GM12878 (cell line): ENCODE results near the gene CACNA1E. TPM values are rescaled to one million over a fixed set of nuclear protein-coding genes. Genes with fewer than 3 reads are reported as not detected.

Experiments
- ATAC-seq: fragments of 200-7000 bp; cut with Tn5 transposase; 3 replicates; pipeline ENCODE4 v1.9.1; 2020; ENCODE audit warnings: mild to moderate bottlenecking, moderate library complexity
- BruUV-seq: library from RNA; stranded (reverse); fragments of 400-500 nt; replicated peaks from 2 replicates; lab custom pipeline; 2021; lab: Mats Ljungman, UMichigan
- CTCF ChIA-PET: fragments of 300-600 bp; sonication (Branson Sonifier 250); formaldehyde crosslinking; extraction: SDS; loops from one replicate; lab custom pipeline; 2021; ENCODE audit warnings: inconsistent platforms; lab: Yijun Ruan, JAX
- POLR2A ChIA-PET: fragments of 350-600 bp; formaldehyde crosslinking; extraction: SDS; loops from one replicate; lab custom pipeline; 2021; ENCODE audit warnings: inconsistent platforms; lab: Charles Lee
- RAD21 ChIA-PET: fragments of 300-600 bp; sonication (Branson Sonifier 250); formaldehyde crosslinking; loops from one replicate; lab custom pipeline; 2023; ENCODE audit warnings: antibody characterized with exemption; ENCODE audit not compliant: unreplicated experiment; lab: Charles Lee
- SMC1A ChIA-PET: fragments of 300-600 bp; sonication (Branson Sonifier 250); formaldehyde crosslinking; loops from one replicate; lab custom pipeline; 2023; ENCODE audit not compliant: unreplicated experiment, uncharacterized antibody; lab: Charles Lee
- DNase-seq: peaks from one replicate; pipeline ENCODE4 v3.0.0-alpha.2; 2011; ENCODE audit warnings: low read depth, low spot score
- FAIRE-seq: peaks from 3 replicates; lab custom pipeline; 2011; peaks lifted over from hg19 to GRCh38; lab: Jason Lieb, UNC
- H2AFZ ChIP-seq: 2 replicates; pipeline ENCODE4 v1.6.0; 2011; ENCODE audit warnings: low read depth, low read length, control low read depth; ENCODE audit not compliant: control insufficient read depth
- H3K27ac ChIP-seq: 2 replicates; pipeline ENCODE4 v1.5.1; 2011; ENCODE audit warnings: control low read depth; ENCODE audit not compliant: control insufficient read depth, insufficient read depth
- H3K27me3 ChIP-seq, 2 experiments: replicated peaks in 1 of 2; 2 replicates each; pipeline versions ENCODE4 v1.6.0 to v1.6.1; 2011; ENCODE audit warnings: low read length in 1 of 2; ENCODE audit not compliant: control insufficient read depth in 2 of 2, insufficient read depth in 2 of 2
- H3K36me3 ChIP-seq, 2 experiments: 2 replicates each; pipeline ENCODE4 v1.5.1; 2011; ENCODE audit warnings: low read length in 1 of 2; ENCODE audit not compliant: control insufficient read depth in 2 of 2, insufficient read depth in 2 of 2
- H3K4me1 ChIP-seq: 2 replicates; pipeline ENCODE4 v1.6.1; 2011; ENCODE audit warnings: mild to moderate bottlenecking, low read length, moderate library complexity, mixed read lengths; ENCODE audit not compliant: control insufficient read depth, insufficient read depth
- H3K4me2 ChIP-seq: 2 replicates; pipeline ENCODE4 v1.6.0; 2011; ENCODE audit warnings: control low read depth; ENCODE audit not compliant: control insufficient read depth, insufficient read depth
- H3K4me3 ChIP-seq: fragments of 200-600 bp; sonication (generic); 2 replicates; pipeline ENCODE4 v1.5.1; 2016
- H3K79me2 ChIP-seq: 2 replicates; pipeline ENCODE4 v1.6.0; 2011; ENCODE audit warnings: low read length; ENCODE audit not compliant: control insufficient read depth, insufficient read depth
- H3K9ac ChIP-seq: 2 replicates; pipeline ENCODE4 v1.8.0; 2011; ENCODE audit warnings: low read length, control low read depth, mixed read lengths; ENCODE audit not compliant: control insufficient read depth, insufficient read depth
- H3K9me3 ChIP-seq: replicated peaks from 3 replicates; pipeline ENCODE4 v1.5.1; 2011; ENCODE audit warnings: mild to moderate bottlenecking, low read length; ENCODE audit not compliant: control insufficient read depth, insufficient read depth
- H4K20me1 ChIP-seq: 2 replicates; pipeline ENCODE4 v1.6.0; 2011; ENCODE audit not compliant: control insufficient read depth, insufficient read depth
- CHD4 ChIP-seq: fragments of 200-600 bp; sonication (generic); IDR thresholded peaks from 2 replicates; pipeline ENCODE4 v1.6.1; 2016; ENCODE audit warnings: mild to moderate bottlenecking
- E2F4 ChIP-seq: IDR thresholded peaks from 2 replicates; pipeline ENCODE4 v1.6.1; 2012; ENCODE audit warnings: low read depth, low read length, improper control_type of control experiment
- MAX ChIP-seq: IDR thresholded peaks from 2 replicates; pipeline ENCODE4 v1.6.1; 2012; ENCODE audit warnings: low read depth, low read length, improper control_type of control experiment
- RAD21 ChIP-seq: IDR thresholded peaks from 2 replicates; pipeline ENCODE4 v1.6.1; 2011; ENCODE audit warnings: mild to moderate bottlenecking, low read depth, low read length, moderate library complexity; ENCODE audit not compliant: insufficient read depth
- SMAD1 ChIP-seq: fragments of 450-650 bp; IDR thresholded peaks from 2 replicates; pipeline ENCODE4 v1.6.1; 2018; ENCODE audit warnings: mild to moderate bottlenecking, low read depth; ENCODE audit not compliant: partially characterized antibody
- SMAD5 ChIP-seq: IDR thresholded peaks from 2 replicates; pipeline ENCODE4 v1.6.1; 2016; ENCODE audit warnings: antibody characterized with exemption, low read depth
- YY1 ChIP-seq: IDR thresholded peaks from 2 replicates; pipeline ENCODE4 v1.6.1; 2011; ENCODE audit warnings: low read depth, mild to moderate bottlenecking, low read length
- WGBS: methylation state at CpG from one replicate; pipeline ENCODE4 v1.1.6; 2016; ENCODE audit warnings: low lambda C conversion rate; ENCODE audit not compliant: insufficient replicate concordance, insufficient coverage; ENCODE audit errors: missing lambda C conversion rate; 5-methylcytosine and 5-hydroxymethylcytosine counted together
- in situ Hi-C: fragments of 300-500 bp; cut with MboI; formaldehyde crosslinking; loops from 9 replicates; pipeline ENCODE4 v1.14.3; 2018; ENCODE audit warnings: mixed read lengths
- intact Hi-C: fragments of 100-400 bp; cut with micrococcal nuclease; formaldehyde crosslinking; loops from one replicate; pipeline ENCODE4 v1.14.2; 2022; ENCODE audit not compliant: unreplicated experiment
- polyA plus RNA-seq, 11 experiments: library from polyadenylated mRNA; depleted of rRNA in 4 of 11; unstranded in 6 of 11; stranded (reverse) in 5 of 11; fragments of >200 nt; fragmentation: Nextera tagmentation in 4 of 11; fragmentation: Illumina TruSeq in 1 of 11; extraction: Ambion mirVana in 4 of 11; extraction: Trizol in 1 of 11; gene quantifications; 1 replicate in 1 of 11; 2 replicates in 10 of 11; pipeline versions ENCODE4 v1.2.1 to v1.2.3, GENCODE V29; 2011 to 2016; ENCODE audit warnings: inconsistent platforms in 2 of 11, missing spikeins in 2 of 11, low read depth in 1 of 11
- total RNA-seq, 4 experiments: library from RNA; depleted of rRNA in 3 of 4; stranded (reverse); fragments of >200 nt in 3 of 4; fragmentation: Illumina TruSeq in 1 of 4; extraction: Trizol in 1 of 4; gene quantifications; 2 replicates each; pipeline versions ENCODE4 v1.2.1 to v1.2.3, GENCODE V29; 2013 to 2021
- TF ChIP-seq, protein P1 (sequence below): fragments of 450-650 bp; IDR thresholded peaks from 2 replicates; pipeline ENCODE4 v1.6.1; 2016; ENCODE audit warnings: mild to moderate bottlenecking
- TF ChIP-seq, protein P2 (sequence below): fragments of 450-650 bp; IDR thresholded peaks from 2 replicates; pipeline ENCODE4 v1.6.1; 2017; ENCODE audit warnings: mild to moderate bottlenecking
- TF ChIP-seq, protein P3 (sequence below): IDR thresholded peaks from 2 replicates; pipeline ENCODE4 v1.6.1; 2012; ENCODE audit warnings: improper control_type of control experiment, low read depth, low read length; ENCODE audit not compliant: insufficient replicate concordance
- TF ChIP-seq, protein P4 (sequence below): IDR thresholded peaks from 2 replicates; pipeline ENCODE4 v1.6.1; 2011; ENCODE audit warnings: low read depth, mild to moderate bottlenecking, low read length, moderate library complexity, borderline replicate concordance; ENCODE audit errors: extremely low read depth

CACNA1E gene
- total and polyA plus RNA-seq, 10 of the 15 experiments (the other 5 are each of a cell fraction or from before 2014, with no cell fraction given): 0.57 to 22.0 (median 8.5) TPM

- TF ChIP-seq, protein P1, sequence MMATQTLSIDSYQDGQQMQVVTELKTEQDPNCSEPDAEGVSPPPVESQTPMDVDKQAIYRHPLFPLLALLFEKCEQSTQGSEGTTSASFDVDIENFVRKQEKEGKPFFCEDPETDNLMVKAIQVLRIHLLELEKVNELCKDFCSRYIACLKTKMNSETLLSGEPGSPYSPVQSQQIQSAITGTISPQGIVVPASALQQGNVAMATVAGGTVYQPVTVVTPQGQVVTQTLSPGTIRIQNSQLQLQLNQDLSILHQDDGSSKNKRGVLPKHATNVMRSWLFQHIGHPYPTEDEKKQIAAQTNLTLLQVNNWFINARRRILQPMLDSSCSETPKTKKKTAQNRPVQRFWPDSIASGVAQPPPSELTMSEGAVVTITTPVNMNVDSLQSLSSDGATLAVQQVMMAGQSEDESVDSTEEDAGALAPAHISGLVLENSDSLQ: no peak
- TF ChIP-seq, all 136 proteins: peak for 0
These were observed 249.1 kb downstream of the CACNA1E start (continued) for GRCh38 chr1:181732218-181732990.

DNA sequence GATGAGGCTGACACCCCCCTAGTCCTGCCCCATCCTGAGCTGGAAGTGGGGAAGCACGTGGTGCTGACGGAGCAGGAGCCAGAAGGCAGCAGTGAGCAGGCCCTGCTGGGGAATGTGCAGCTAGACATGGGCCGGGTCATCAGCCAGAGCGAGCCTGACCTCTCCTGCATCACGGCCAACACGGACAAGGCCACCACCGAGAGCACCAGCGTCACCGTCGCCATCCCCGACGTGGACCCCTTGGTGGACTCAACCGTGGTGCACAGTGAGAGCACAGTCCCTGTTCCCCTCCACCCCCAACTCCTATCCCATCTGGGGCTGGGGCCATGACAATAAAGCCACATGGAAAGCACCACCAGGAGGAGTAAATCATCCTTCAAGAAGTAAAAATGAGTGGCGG is 250.2 kb downstream of the CACNA1E start:
- WGBS: 55% methylated on average over 11 of the region's 14 CpGs
- in situ Hi-C loops: no loop called here
- H3K79me2 ChIP-seq: no peaks in the 10 kb centered on the region
- H4K20me1 ChIP-seq: no peaks in the 10 kb centered on the region
- peaks cover 1 to 4% of the 10 kb centered on the region in 2 experiments; a peak in 3 of 4 replicates for H3K36me3 ChIP-seq
- H3K4me3 ChIP-seq: no peak overlapping the region
- H3K27me3 ChIP-seq: no peaks in the 10 kb centered on the region
- DNase-seq (no peak), FAIRE-seq (no peak), ATAC-seq (no peak)
- no peak overlapping the region for H3K4me2 ChIP-seq
- SMC1A ChIA-PET: interaction anchor here (1.1 kb wide), 1 partner anchor 30 kb away, joined by 3 read pairs; no protein-coding TSS in a partner anchor
- no peak overlapping the region for H3K27ac ChIP-seq
- no peak overlapping the region for H3K9ac ChIP-seq
- POLR2A ChIA-PET: no interaction called here
- RAD21 ChIA-PET: no interaction called here
- CTCF ChIA-PET: no interaction called here
- H3K9me3 ChIP-seq: no peaks in the 10 kb centered on the region
- no TSS peak for BruUV-seq
- intact Hi-C loops: no loop called here
- no peak overlapping the region for H2AFZ ChIP-seq
- H3K4me1 ChIP-seq: no peaks in the 10 kb centered on the region
- no peak for TF ChIP-seq MAX
- TF ChIP-seq, protein P2, sequence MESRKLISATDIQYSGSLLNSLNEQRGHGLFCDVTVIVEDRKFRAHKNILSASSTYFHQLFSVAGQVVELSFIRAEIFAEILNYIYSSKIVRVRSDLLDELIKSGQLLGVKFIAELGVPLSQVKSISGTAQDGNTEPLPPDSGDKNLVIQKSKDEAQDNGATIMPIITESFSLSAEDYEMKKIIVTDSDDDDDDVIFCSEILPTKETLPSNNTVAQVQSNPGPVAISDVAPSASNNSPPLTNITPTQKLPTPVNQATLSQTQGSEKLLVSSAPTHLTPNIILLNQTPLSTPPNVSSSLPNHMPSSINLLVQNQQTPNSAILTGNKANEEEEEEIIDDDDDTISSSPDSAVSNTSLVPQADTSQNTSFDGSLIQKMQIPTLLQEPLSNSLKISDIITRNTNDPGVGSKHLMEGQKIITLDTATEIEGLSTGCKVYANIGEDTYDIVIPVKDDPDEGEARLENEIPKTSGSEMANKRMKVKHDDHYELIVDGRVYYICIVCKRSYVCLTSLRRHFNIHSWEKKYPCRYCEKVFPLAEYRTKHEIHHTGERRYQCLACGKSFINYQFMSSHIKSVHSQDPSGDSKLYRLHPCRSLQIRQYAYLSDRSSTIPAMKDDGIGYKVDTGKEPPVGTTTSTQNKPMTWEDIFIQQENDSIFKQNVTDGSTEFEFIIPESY: no peak
- no peak for TF ChIP-seq SMAD5
- TF ChIP-seq, protein P3, sequence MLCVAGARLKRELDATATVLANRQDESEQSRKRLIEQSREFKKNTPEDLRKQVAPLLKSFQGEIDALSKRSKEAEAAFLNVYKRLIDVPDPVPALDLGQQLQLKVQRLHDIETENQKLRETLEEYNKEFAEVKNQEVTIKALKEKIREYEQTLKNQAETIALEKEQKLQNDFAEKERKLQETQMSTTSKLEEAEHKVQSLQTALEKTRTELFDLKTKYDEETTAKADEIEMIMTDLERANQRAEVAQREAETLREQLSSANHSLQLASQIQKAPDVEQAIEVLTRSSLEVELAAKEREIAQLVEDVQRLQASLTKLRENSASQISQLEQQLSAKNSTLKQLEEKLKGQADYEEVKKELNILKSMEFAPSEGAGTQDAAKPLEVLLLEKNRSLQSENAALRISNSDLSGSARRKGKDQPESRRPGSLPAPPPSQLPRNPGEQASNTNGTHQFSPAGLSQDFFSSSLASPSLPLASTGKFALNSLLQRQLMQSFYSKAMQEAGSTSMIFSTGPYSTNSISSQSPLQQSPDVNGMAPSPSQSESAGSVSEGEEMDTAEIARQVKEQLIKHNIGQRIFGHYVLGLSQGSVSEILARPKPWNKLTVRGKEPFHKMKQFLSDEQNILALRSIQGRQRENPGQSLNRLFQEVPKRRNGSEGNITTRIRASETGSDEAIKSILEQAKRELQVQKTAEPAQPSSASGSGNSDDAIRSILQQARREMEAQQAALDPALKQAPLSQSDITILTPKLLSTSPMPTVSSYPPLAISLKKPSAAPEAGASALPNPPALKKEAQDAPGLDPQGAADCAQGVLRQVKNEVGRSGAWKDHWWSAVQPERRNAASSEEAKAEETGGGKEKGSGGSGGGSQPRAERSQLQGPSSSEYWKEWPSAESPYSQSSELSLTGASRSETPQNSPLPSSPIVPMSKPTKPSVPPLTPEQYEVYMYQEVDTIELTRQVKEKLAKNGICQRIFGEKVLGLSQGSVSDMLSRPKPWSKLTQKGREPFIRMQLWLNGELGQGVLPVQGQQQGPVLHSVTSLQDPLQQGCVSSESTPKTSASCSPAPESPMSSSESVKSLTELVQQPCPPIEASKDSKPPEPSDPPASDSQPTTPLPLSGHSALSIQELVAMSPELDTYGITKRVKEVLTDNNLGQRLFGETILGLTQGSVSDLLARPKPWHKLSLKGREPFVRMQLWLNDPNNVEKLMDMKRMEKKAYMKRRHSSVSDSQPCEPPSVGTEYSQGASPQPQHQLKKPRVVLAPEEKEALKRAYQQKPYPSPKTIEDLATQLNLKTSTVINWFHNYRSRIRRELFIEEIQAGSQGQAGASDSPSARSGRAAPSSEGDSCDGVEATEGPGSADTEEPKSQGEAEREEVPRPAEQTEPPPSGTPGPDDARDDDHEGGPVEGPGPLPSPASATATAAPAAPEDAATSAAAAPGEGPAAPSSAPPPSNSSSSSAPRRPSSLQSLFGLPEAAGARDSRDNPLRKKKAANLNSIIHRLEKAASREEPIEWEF: no peak
- no peak for TF ChIP-seq RAD21
- TF ChIP-seq SMAD1: no peak
- no peak for TF ChIP-seq YY1
- TF ChIP-seq, protein P4, sequence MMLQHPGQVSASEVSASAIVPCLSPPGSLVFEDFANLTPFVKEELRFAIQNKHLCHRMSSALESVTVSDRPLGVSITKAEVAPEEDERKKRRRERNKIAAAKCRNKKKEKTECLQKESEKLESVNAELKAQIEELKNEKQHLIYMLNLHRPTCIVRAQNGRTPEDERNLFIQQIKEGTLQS: no peak
- TF ChIP-seq E2F4: no peak
- no peak for TF ChIP-seq CHD4
